Spleen (tissue), 7 donors: ENCODE data around the gene SLC9A4.

Source experiments
- POLR2A ChIP-seq, 3 donors: fragments of 450-650 bp; IDR thresholded peaks; one replicate each; pipeline ENCODE4 v1.5.1; 2017; ENCODE audit warnings: antibody characterized with exemption in 3 of 3, mild to moderate bottlenecking in 1 of 3
- POLR2AphosphoS5 ChIP-seq, 3 donors: sonication (generic); formaldehyde crosslinking; IDR thresholded peaks; one replicate each; pipeline ENCODE4 v1.5.1; 2017; ENCODE audit warnings: antibody characterized with exemption in 3 of 3
- TF ChIP-seq, protein P1 (sequence below), 11 experiments: fragments of 200-600 bp in 7 of 11; fragments of 450-650 bp in 4 of 11; sonication (generic) in 4 of 11; IDR thresholded peaks in 8 of 11; conservative IDR thresholded peaks in 3 of 11; 1 replicate in 7 of 11; 2 replicates in 4 of 11; pipeline versions ENCODE4 v1.4.0 to v1.8.0; 2016 to 2021; ENCODE audit warnings: antibody characterized with exemption in 11 of 11, inconsistent platforms in 4 of 11, mild to moderate bottlenecking in 1 of 11
- donor health status: DM: no; HTN: no; CAD: no; lungs with moderate emphysema.
- donor health status: DM: no; HTN: no; CAD: no.
- donor health status: DM: no; HTN: no; CAD: no.

GRCh38 chr2:102438578-102438977, 34.4 kb upstream of the SLC9A4 start:
- no peak for TF ChIP-seq POLR2A (IDR thresholded peaks at IDR 0.05)
- TF ChIP-seq, protein P1, sequence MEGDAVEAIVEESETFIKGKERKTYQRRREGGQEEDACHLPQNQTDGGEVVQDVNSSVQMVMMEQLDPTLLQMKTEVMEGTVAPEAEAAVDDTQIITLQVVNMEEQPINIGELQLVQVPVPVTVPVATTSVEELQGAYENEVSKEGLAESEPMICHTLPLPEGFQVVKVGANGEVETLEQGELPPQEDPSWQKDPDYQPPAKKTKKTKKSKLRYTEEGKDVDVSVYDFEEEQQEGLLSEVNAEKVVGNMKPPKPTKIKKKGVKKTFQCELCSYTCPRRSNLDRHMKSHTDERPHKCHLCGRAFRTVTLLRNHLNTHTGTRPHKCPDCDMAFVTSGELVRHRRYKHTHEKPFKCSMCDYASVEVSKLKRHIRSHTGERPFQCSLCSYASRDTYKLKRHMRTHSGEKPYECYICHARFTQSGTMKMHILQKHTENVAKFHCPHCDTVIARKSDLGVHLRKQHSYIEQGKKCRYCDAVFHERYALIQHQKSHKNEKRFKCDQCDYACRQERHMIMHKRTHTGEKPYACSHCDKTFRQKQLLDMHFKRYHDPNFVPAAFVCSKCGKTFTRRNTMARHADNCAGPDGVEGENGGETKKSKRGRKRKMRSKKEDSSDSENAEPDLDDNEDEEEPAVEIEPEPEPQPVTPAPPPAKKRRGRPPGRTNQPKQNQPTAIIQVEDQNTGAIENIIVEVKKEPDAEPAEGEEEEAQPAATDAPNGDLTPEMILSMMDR (IDR thresholded peaks at IDR 0.05 in 8 of 11, conservative IDR thresholded peaks at IDR 0.05 in 3 of 11), result no peak
- peak in 1 of 3 donors; percentile 48 for TF ChIP-seq POLR2AphosphoS5 (IDR thresholded peaks at IDR 0.05)
